ENCODE measurements around the gene FHL2. TPM values are rescaled to one million over a fixed set of nuclear protein-coding genes. Genes with fewer than 3 reads are reported as not detected.

FHL2 gene
- total and polyA plus RNA-seq, 9 of the 15 experiments (the other 6 are each of a cell fraction or from before 2014, with no cell fraction given), result 7.5 to 33.1 (median 23.9) TPM

- H4K20me1 ChIP-seq (replicated peaks; ENCODE audit: control insufficient read depth, insufficient read depth, low read length), result no peaks in the 10 kb centered on the region
- H3K27me3 ChIP-seq (ENCODE audit: control insufficient read depth in 2 of 2, insufficient read depth in 2 of 2, low read length in 2 of 2), result no peaks in the 10 kb centered on the region
- H3K9ac ChIP-seq (ENCODE audit: insufficient read depth in 1 of 2, low read depth in 2 of 2, low read length in 2 of 2), result no peak overlapping the region
- no peaks in the 10 kb centered on the region for H3K9me1 ChIP-seq (ENCODE audit: control insufficient read depth, insufficient read depth, low read length)
- intact Hi-C loops (cut with micrococcal nuclease), result no loop called here
- peaks cover 35% of the 10 kb centered on the region for H3K79me2 ChIP-seq (ENCODE audit: control insufficient read depth, insufficient read depth, low read length)
- DNase-seq (ENCODE audit: extremely low read depth in 1 of 4, low spot score in 3 of 4) (no peak), FAIRE-seq (no peak), ATAC-seq (no peak)
- no peaks in the 10 kb centered on the region for H3K9me3 ChIP-seq (replicated peaks; ENCODE audit: control insufficient read depth, insufficient read depth, low read depth, low read length)
- in situ Hi-C loops (cut with MboI), result no loop called here
- 79% methylated on average over 8 of the region's 8 CpGs for WGBS (ENCODE audit: insufficient coverage, low coverage, missing lambda C conversion rate)
- BruUV-seq (replicated peaks), result no TSS peak
- ChIA-PET CTCF (ENCODE audit: low intra/inter-chr PET ratio) (no interaction called here), POLR2A (interaction anchor here (0.8 kb wide), 2 partner anchors 15 to 150 kb away, joined by 3 read pairs; no protein-coding TSS in a partner anchor)
- H2AFZ ChIP-seq (ENCODE audit: low read depth, low read length), result no peak overlapping the region
- no peak overlapping the region for H3K4me3 ChIP-seq
- TF ChIP-seq RUNX1 (IDR thresholded peaks at IDR 0.05; ENCODE audit: low read depth) (no peak), RBM17 (IDR thresholded peaks at IDR 0.05; ENCODE audit: borderline replicate concordance, low read depth, low read length) (no peak), TAF9B (IDR thresholded peaks at IDR 0.05; ENCODE audit: partially characterized antibody) (no peak), GTF2E2 (tag; IDR thresholded peaks at IDR 0.05) (no peak), POU5F1 (IDR thresholded peaks at IDR 0.05; ENCODE audit: borderline replicate concordance, low read depth, low read length, partially characterized antibody) (no peak), NFRKB (IDR thresholded peaks at IDR 0.05; ENCODE audit: low read depth) (no peak), RHOXF2B (CRISPR knock-in tag; conservative IDR thresholded peaks at IDR 0.05) (no peak)
- TF ChIP-seq, protein P1, sequence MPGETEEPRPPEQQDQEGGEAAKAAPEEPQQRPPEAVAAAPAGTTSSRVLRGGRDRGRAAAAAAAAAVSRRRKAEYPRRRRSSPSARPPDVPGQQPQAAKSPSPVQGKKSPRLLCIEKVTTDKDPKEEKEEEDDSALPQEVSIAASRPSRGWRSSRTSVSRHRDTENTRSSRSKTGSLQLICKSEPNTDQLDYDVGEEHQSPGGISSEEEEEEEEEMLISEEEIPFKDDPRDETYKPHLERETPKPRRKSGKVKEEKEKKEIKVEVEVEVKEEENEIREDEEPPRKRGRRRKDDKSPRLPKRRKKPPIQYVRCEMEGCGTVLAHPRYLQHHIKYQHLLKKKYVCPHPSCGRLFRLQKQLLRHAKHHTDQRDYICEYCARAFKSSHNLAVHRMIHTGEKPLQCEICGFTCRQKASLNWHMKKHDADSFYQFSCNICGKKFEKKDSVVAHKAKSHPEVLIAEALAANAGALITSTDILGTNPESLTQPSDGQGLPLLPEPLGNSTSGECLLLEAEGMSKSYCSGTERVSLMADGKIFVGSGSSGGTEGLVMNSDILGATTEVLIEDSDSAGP (CRISPR knock-in tag; IDR thresholded peaks at IDR 0.05), result no peak
- no peak overlapping the region for H3K4me2 ChIP-seq (ENCODE audit: insufficient read depth, low read length)
- H3K27ac ChIP-seq (ENCODE audit: extremely low read depth, low read depth, low read length), result no peak overlapping the region
- H3K36me3 ChIP-seq (ENCODE audit: control insufficient read depth, insufficient read depth, low read length), result peaks cover 32% of the 10 kb centered on the region; the same call in 2 of the 3 replicates
- H3K4me1 ChIP-seq (replicated peaks in 1 of 2; ENCODE audit: control insufficient read depth in 2 of 2, insufficient read depth in 2 of 2, low read length in 2 of 2), result peaks cover 2 to 4% of the 10 kb centered on the region in 2 experiments; a peak in 3 of 5 replicates
These were observed 9.9 kb downstream of the FHL2 start for GRCh38 chr2:105388971-105389381.
